ENCODE data around the gene IRAK2. TPM values are rescaled to one million over a fixed set of nuclear protein-coding genes. Genes with fewer than 3 reads are reported as not detected.
A peak's percentile ranks its signal among the peaks of the same experiment; 100 is the strongest.

Gene IRAK2
- total and polyA plus RNA-seq, 5 donors: 0.63 to 1.5 (median 1.4) TPM

DNA sequence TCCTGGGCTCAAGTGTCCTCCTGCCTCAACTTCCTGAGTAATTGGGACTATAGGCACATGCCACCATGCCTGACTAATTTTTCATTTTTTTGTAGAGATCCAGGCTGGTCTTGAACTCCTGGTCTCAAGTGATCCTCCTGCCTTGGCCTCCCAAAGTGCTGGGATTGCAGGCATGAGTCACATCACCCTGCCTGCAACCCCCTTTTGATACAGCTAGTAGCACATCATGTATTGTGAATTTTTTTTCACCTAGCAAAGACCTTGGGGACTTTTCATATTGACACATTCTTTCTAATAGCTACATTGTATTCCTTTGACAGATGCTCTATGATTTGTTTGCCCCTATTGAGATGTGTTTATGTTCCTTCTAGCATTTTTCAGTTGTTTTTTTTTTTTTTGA is 14.2 kb downstream of the IRAK2 start:
- DNase-seq: no peak
- intact Hi-C loops (cut with DNase I): no loop called here
- Histone ChIP-seq H3K4me3 (ENCODE audit: low read length) (no peak overlapping the region), H3K4me1 (ENCODE audit: control insufficient read depth, insufficient read depth, low read length) (no peaks in the 10 kb centered on the region), H3K27me3 (ENCODE audit: control insufficient read depth, insufficient read depth) (no peaks in the 10 kb centered on the region), H3K9me3 (ENCODE audit: control insufficient read depth, low read length) (no peaks in the 10 kb centered on the region), H3K27ac (ENCODE audit: low read length) (no peak overlapping the region)
- no peak for ATAC-seq

GRCh38 chr3:10180289-10180688 is 15.6 kb downstream of the IRAK2 start:
- Histone ChIP-seq H3K4me3 (ENCODE audit: low read length) (no peak overlapping the region), H3K9me3 (ENCODE audit: control insufficient read depth, low read length) (no peaks in the 10 kb centered on the region), H3K4me1 (ENCODE audit: control insufficient read depth, insufficient read depth, low read length) (no peaks in the 10 kb centered on the region), H3K27me3 (ENCODE audit: control insufficient read depth, insufficient read depth) (no peaks in the 10 kb centered on the region), H3K27ac (ENCODE audit: low read length) (no peak overlapping the region)
- DNase-seq (peak in 1 of 3 donors; percentile 9), ATAC-seq (no peak)
- 92% methylated on average over 2 of the region's 2 CpGs for WGBS
- intact Hi-C loops (cut with DNase I): no loop called here

GRCh38 chr3:10180738-10181295 is 16.1 kb downstream of the IRAK2 start:
- no peak overlapping the region for H3K4me3 ChIP-seq (ENCODE audit: low read length)
- intact Hi-C loops (cut with DNase I): no loop called here
- 84% methylated on average over 10 of the region's 10 CpGs for WGBS
- no peaks in the 10 kb centered on the region for H3K27me3 ChIP-seq (ENCODE audit: control insufficient read depth, insufficient read depth)
- no peaks in the 10 kb centered on the region for H3K9me3 ChIP-seq (ENCODE audit: control insufficient read depth, low read length)
- ATAC-seq (no peak), DNase-seq (peak in 1 of 3 donors; percentile 38)
- no peak overlapping the region for H3K27ac ChIP-seq (ENCODE audit: low read length)
- H3K4me1 ChIP-seq (ENCODE audit: control insufficient read depth, insufficient read depth, low read length): no peaks in the 10 kb centered on the region

- H3K27ac ChIP-seq (ENCODE audit: low read length): no peak overlapping the region
- no peaks in the 10 kb centered on the region for H3K27me3 ChIP-seq (ENCODE audit: control insufficient read depth, insufficient read depth)
- H3K4me1 ChIP-seq (ENCODE audit: control insufficient read depth, insufficient read depth, low read length): no peaks in the 10 kb centered on the region
- ATAC-seq: no peak
- 62% methylated on average over 5 of the region's 5 CpGs for WGBS
- peak in 1 of 3 donors; percentile 32 for DNase-seq
- intact Hi-C loops (cut with DNase I): no loop called here
- H3K4me3 ChIP-seq (ENCODE audit: low read length): no peak overlapping the region
- H3K9me3 ChIP-seq (ENCODE audit: control insufficient read depth, low read length): no peaks in the 10 kb centered on the region
Observed at GRCh38 chr3:10182950-10183349, 18.2 kb downstream of the IRAK2 start.

GRCh38 chr3:10184250-10184649 is 19.5 kb downstream of the IRAK2 start:
- Histone ChIP-seq H3K4me3 (ENCODE audit: low read length) (no peak overlapping the region), H3K27ac (ENCODE audit: low read length) (no peak overlapping the region), H3K4me1 (ENCODE audit: control insufficient read depth, insufficient read depth, low read length) (peaks cover 3% of the 10 kb centered on the region), H3K9me3 (ENCODE audit: control insufficient read depth, low read length) (no peaks in the 10 kb centered on the region), H3K27me3 (ENCODE audit: control insufficient read depth, insufficient read depth) (no peaks in the 10 kb centered on the region)
- WGBS: 66% methylated on average over 2 of the region's 2 CpGs
- DNase-seq: peak in 1 of 3 donors; percentile 3
- intact Hi-C loops (cut with DNase I): no loop called here
- ATAC-seq: no peak

DNA sequence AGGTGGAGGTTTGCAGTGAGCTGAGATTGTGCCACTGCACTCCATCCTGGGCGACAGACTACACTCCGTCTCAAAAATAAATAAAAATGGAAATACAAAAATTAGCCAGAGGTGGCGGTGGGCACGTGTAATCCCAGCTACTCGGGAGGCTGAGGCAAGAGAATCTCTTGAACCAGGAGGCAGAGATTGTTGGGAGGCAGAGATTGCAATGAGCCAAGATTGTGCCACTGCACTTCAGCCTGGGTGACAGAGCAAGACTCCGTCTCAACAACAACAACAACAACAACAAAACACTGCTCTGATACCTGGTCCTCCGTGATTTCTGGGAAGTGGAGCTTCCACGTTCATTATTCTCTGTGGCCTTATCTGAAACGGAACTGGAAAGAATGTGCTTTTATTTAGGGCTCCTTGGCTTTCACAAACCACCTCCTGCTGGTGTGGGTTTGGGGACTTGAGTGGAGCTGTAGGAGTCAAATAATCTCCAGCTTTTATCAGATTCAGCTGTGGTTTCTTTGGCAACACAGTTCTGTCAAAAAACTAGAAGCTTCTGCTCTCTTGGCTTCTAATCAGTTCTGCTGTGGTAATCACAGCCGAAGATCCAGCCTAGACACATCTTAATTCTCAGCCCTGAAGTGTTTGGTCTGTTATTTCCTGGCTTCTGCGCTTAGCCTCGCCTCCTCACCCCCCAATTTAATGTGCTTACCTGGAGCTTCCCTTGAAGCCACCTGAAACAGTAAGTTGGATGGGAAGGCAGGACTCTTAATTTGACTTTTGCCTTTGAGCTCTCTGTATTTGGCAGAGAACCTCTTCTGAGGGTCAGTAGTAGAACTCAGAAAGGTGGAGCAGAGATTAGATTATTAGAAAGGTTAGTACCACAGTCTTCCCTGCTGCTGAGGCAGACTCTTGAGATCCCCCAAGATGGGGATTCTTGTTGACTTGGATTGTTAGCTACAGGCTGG is 21.4 kb downstream of the IRAK2 start:
- Histone ChIP-seq H3K9me3 (ENCODE audit: control insufficient read depth, low read length) (no peaks in the 10 kb centered on the region), H3K27me3 (ENCODE audit: control insufficient read depth, insufficient read depth) (no peaks in the 10 kb centered on the region), H3K27ac (ENCODE audit: low read length) (no peak overlapping the region), H3K4me1 (ENCODE audit: control insufficient read depth, insufficient read depth, low read length) (peaks cover 10% of the 10 kb centered on the region), H3K4me3 (ENCODE audit: low read length) (no peak overlapping the region)
- DNase-seq (peak in 1 of 3 donors; percentile 20), ATAC-seq (peak in 1 of 2 donors; percentile 7)
- intact Hi-C loops (cut with DNase I): no loop called here
- WGBS: 66% methylated on average over 12 of the region's 12 CpGs

DNA sequence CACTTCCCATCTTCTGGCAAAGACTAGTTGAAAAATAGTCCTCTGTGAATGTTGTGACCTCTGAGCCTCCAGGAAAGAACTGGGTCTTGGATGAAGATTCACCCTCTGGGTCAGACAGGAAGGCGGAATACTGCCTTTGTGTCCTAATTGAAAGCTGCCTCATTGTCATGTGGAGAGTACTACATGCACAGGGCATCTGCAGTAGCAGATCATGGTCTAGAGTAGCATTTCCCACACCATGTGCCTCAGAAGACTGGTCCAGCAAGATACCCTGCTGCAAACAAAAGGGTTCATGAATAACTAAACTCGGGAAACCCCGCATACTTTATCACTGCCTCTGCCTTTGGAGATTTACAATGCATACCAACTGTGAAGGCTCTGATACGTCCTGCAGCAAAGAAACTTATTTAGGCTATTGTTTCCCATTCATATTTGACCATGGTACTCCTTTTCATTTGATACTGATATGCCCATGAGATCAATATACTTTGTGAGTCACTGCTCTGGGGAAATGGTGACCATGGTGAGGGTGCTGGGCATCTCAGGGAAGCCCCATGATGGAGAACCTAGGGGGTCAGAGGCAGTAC is 22.7 kb downstream of the IRAK2 start:
- intact Hi-C loops (cut with DNase I): no loop called here
- ATAC-seq: no peak
- Histone ChIP-seq H3K4me1 (ENCODE audit: control insufficient read depth, insufficient read depth, low read length) (peaks cover 14% of the 10 kb centered on the region), H3K9me3 (ENCODE audit: control insufficient read depth, low read length) (no peaks in the 10 kb centered on the region), H3K27me3 (ENCODE audit: control insufficient read depth, insufficient read depth) (no peaks in the 10 kb centered on the region), H3K4me3 (ENCODE audit: low read length) (no peak overlapping the region), H3K27ac (ENCODE audit: low read length) (no peak overlapping the region)
- no peak for DNase-seq
- 89% methylated on average over 4 of the region's 4 CpGs for WGBS

DNA sequence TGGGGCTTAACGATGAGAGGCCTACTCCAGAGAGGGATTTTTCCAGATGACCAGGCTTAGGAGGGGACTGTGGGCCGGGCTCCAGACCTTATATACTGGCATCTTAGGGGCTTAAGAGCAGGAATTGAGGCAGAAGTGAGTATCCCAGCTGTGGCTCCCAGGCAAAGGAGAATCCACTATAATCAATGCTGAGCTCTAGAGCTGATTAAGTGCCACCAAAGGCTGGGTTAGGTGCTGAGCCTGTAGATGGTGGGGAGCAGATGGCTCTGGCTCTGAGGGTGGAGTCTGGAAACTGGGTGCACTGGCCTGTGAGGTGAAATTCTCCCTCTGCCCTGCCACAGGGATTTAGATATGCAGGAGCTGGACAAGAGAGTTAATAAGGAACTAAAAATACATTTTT is 23.2 kb downstream of the IRAK2 start:
- intact Hi-C loops (cut with DNase I): no loop called here
- ATAC-seq: no peak
- no peaks in the 10 kb centered on the region for H3K27me3 ChIP-seq (ENCODE audit: control insufficient read depth, insufficient read depth)
- H3K4me1 ChIP-seq (ENCODE audit: control insufficient read depth, insufficient read depth, low read length): peaks cover 14% of the 10 kb centered on the region
- H3K4me3 ChIP-seq (ENCODE audit: low read length): no peak overlapping the region
- peak in 1 of 3 donors; percentile 13 for DNase-seq
- H3K9me3 ChIP-seq (ENCODE audit: control insufficient read depth, low read length): no peaks in the 10 kb centered on the region
- 92% methylated on average over 2 of the region's 2 CpGs for WGBS
- no peak overlapping the region for H3K27ac ChIP-seq (ENCODE audit: low read length)

DNA sequence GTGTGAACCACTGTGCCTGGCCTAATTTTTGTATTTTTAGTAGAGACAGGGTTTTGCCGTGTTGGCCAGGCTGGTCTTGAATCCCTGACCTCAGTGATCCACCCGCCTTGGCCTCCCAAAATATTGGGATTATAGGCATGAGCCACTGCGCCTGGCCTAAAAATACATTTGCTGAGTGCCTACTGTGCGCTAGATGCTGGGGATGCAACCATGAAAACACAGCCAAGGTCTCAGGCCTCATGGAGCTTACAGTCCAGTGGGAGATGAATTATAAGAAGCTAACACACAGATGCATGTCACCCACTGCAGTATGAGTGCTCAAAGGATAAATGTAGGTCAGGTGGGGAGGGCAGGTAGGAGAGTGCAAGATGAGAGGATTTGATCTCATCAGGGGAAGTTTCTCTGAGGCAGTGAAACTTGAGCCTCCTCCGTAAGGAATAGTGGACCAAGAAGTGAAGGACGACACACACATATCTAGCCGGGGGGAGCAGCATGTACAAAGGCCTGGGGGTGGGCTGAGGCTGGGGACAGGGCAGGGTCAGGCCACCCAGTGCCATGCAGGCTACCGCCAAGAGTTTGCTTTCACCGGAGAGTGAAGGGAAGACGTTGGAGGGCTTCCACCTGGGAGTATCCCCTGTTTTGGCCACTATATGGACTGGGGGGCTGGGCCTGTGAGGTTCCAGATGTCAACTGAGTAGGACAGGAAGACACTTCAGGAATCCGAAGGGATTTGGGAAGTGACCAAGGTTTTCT is 24.3 kb downstream of the IRAK2 start:
- no peaks in the 10 kb centered on the region for H3K27me3 ChIP-seq (ENCODE audit: control insufficient read depth, insufficient read depth)
- peak in 1 of 2 donors; percentile 6 for ATAC-seq
- no peak overlapping the region for H3K4me3 ChIP-seq (ENCODE audit: low read length)
- H3K9me3 ChIP-seq (ENCODE audit: control insufficient read depth, low read length): no peaks in the 10 kb centered on the region
- WGBS: 75% methylated on average over 11 of the region's 11 CpGs
- intact Hi-C loops (cut with DNase I): no loop called here
- DNase-seq: peak in 1 of 3 donors; percentile 29
- peak overlapping the region; percentile 56 for H3K27ac ChIP-seq (ENCODE audit: low read length)
- H3K4me1 ChIP-seq (ENCODE audit: control insufficient read depth, insufficient read depth, low read length): peaks cover 14% of the 10 kb centered on the region

- no peaks in the 10 kb centered on the region for H3K27me3 ChIP-seq (ENCODE audit: control insufficient read depth, insufficient read depth)
- DNase-seq (peak; percentile 90 to 96 (median 94)), ATAC-seq (peak; percentile 71 to 76)
- H3K4me1 ChIP-seq (ENCODE audit: control insufficient read depth, insufficient read depth, low read length): peaks cover 14% of the 10 kb centered on the region
- H3K9me3 ChIP-seq (ENCODE audit: control insufficient read depth, low read length): no peaks in the 10 kb centered on the region
- H3K4me3 ChIP-seq (ENCODE audit: low read length): no peak overlapping the region
- 47% methylated on average over 7 of the region's 7 CpGs for WGBS
- peak overlapping the region; percentile 56 for H3K27ac ChIP-seq (ENCODE audit: low read length)
- intact Hi-C loops (cut with DNase I): no loop called here
Observed at GRCh38 chr3:10189557-10190354, 25.0 kb downstream of the IRAK2 start.
